HG02763 (cell line): ENCODE results near the gene ORAI3.

Experiments used
- ATAC-seq: cut with Tn5 transposase; IDR thresholded peaks from one replicate; pipeline ENCODE4 v1.9.1; 2021; ENCODE audit warnings: mild to moderate bottlenecking, moderate library complexity; ENCODE audit not compliant: unreplicated experiment

Gene ORAI3

DNA sequence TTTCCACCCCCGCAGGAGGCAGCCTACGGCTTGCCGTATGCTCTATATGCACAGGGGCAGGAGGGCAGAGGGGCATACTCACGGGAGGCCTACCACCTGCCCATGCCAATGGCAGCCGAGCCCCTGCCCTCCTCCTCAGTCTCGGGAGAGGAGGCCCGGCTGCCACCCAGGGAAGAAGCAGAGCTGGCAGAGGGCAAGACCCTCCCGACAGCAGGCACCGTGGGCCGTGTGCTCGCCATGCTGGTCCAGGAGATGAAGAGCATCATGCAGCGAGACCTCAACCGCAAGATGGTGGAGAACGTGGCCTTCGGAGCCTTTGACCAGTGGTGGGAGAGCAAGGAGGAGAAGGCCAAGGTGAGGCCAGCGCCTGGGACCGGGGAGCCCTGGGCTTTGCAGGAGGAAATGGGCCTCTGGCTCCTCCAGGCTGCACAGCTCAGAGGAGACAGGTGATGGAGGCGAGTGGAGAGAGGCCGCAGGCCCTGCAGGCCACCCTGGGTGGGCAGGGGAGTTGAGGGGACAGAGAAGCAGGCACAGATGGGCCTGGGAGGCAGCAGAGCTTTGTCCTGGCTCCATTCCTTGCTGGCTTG is 17.3 kb downstream of the ORAI3 start:
- ATAC-seq: no peak

DNA sequence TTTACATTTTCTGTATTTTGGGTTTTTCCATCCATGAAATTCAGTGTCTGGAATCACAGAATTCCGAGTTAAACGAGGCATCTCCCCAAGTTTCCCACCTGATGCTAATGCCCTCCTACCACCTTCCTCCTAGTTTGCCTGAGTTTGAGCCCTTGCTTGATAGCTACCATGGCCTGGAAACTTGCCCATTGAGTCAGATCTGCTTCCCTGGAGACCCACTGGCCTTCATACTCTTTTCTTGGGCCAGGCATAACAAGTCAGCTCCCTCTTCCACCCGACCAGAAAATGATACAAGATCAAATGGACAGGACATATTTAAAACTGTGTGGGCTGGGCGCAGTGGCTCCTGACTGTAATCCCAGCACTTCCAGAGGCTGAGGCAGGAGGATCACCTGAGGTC is 18.9 kb downstream of the ORAI3 start:
- no peak for ATAC-seq

DNA sequence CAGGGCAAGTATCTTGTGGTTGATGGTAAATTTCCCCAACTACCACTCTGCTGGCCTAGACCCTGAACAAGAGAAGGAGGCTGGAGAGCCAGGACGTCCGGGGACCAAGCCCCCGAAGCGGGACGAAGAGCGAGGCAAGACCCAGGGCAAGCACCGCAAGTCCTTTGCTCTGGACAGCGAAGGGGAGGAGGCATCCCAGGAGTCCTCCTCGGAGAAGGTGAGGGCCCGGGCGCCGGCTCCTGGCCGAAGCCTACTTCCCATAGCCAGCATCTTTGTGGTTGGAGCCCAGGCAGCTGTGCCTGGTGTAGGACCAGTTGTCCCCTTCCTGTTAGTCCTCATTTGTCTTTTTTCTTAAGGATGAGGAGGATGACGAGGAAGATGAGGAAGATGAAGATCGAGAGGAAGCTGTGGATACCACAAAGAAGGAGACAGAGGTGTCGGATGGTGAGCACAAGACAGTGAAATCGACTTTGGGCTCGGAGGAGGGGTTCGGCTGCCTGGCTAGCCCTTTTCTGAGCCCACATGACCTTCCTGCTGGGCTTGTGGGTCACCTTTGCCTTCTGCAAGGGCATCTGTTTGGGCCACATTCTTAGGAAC is 20.5 kb downstream of the ORAI3 start:
- no peak for ATAC-seq

DNA sequence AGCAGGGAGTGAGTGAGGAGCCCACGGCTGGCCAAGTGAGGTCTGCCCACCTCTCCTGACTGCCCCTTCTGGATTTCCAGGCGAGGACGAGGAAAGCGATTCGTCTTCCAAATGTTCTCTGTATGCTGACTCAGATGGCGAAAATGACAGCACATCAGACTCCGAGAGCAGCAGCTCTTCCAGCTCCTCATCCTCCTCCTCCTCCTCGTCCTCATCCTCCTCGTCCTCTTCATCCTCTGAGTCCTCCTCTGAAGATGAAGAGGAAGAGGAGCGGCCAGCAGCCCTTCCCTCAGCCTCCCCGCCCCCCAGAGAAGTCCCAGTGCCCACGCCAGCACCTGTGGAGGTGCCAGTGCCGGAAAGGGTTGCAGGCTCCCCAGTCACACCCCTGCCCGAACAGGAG is 22.4 kb downstream of the ORAI3 start:
- ATAC-seq: no peak

DNA sequence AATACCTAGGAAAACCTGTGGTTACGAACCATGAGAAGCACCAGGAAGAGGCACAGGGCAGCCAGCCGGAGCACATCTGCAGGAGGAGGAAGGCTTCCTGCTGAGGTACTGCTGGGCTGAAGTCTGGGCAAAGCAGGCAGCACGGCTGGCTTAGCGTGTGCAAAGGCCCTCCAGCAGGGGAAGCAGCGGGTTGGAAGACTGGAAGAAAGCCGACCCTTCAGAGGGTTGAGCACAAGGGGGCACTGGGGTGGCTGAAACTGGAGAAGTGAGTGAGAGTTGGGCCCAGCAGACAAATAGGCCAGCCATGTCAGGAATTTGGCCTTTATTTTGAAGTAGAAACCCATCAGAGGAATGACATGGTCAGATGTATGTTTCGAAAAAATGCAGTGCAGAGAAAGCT is 24.0 kb downstream of the ORAI3 start:
- no peak for ATAC-seq

DNA sequence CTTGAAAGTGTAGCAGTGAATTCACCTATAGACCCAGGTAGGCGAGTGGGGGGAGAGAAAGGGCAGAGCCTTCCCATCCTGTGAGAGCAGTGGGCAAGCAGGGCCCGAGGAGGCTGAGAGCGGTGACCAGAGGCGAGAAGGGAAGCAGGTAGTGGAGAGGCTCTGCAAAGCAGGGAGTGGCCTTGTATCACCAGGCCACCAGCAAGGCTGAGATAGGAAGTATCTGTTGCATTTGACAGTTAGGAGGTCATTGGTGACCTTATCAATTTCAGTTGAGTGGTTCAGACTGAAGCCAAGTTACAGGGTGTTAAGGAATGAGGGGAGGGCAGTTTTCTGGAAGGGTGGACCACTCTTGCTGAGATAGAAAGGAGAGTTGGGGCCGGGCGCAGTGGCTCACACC is 25.5 kb downstream of the ORAI3 start:
- ATAC-seq: no peak

DNA sequence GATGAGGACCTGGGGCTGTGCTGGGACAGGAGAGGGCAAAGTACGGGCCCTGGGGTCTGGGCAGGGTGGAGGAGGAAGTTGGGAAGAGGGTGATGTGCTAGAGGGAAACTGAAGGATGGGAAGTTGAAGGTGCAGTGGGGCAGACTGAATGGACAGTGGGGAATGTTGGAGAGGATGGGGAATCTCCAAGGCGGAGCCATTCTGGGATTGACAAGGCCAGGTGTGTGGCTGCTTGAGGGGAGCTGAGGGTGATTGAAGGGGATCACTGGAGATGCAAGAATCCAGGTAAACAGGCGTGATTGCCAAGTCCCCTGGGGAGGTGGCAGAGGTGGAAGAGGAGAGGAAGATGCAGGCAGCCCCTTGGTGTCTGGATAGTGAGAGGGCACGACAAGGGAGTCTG is 27.6 kb downstream of the ORAI3 start:
- ATAC-seq: no peak

DNA sequence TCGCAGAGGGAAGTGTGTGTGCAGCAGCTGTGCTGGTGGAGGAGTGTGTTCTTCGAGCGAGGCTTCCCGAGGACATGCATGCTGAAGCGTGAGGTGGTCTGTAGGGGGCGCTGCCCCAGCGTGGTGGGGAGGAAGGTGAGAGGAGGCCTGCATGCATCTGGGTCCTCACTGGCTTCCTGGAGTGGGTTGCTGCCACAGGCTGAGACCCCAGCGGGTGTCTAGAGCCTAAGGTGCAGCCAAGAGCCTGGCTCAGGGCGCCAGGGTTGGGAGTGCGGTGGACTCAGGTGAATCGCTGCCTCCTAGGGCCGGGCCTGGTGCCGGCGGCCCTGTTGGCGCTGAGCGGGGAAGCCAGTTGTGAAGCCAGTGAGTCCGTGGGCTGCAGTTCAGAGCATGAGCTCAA is 28.6 kb downstream of the ORAI3 start:
- no peak for ATAC-seq

DNA sequence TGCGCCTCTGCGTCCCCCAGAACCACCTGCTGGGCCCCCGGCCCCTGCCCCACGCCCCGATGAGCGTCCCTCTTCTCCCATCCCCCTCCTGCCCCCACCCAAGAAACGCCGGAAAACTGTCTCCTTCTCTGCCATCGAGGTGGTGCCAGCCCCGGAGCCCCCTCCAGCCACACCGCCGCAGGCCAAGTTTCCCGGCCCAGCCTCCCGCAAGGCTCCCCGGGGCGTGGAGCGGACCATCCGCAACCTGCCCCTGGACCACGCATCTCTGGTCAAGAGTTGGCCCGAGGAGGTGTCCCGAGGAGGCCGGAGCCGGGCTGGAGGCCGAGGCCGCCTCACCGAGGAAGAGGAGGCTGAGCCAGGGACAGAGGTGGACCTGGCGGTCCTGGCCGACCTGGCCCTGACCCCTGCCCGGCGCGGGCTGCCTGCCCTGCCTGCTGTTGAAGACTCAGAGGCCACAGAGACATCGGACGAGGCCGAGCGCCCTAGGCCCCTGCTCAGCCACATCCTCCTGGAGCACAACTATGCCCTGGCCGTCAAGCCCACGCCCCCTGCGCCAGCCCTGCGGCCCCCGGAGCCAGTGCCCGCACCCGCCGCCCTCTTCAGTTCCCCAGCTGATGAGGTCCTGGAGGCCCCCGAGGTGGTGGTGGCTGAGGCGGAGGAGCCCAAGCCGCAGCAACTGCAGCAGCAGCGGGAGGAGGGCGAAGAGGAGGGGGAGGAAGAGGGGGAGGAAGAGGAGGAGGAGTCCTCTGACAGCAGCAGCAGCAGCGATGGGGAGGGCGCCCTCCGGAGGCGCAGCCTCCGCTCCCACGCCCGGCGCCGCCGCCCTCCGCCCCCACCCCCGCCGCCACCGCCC is 30.5 kb downstream of the ORAI3 start:
- ATAC-seq: no peak

DNA sequence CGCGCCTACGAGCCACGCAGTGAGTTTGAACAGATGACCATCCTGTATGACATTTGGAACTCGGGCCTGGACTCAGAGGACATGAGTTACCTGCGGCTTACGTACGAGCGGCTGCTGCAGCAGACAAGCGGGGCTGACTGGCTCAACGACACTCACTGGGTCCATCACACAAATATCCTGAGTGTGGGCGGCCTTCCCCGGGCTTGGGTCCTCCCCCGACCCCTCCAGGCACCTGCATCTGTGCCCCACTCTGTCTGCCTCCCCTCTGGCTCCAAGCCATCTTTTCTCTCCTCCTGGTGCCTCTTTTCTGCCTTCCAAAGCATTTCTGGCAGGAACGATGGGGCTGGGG is 31.1 kb downstream of the ORAI3 start:
- ATAC-seq: no peak

DNA sequence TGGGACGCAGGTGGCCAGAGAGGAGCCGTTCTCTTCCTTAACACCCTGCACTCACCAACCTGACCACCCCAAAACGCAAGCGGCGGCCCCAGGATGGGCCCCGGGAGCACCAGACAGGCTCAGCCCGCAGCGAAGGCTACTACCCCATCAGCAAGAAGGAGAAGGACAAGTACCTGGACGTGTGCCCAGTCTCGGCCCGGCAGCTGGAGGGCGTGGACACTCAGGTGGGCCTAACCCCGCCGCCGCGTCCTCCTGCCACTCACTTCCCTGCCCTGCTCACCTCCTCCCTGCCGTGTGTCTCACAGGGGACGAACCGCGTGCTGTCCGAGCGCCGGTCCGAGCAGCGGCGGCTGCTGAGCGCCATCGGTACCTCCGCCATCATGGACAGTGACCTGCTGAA is 31.6 kb downstream of the ORAI3 start:
- no peak for ATAC-seq

DNA sequence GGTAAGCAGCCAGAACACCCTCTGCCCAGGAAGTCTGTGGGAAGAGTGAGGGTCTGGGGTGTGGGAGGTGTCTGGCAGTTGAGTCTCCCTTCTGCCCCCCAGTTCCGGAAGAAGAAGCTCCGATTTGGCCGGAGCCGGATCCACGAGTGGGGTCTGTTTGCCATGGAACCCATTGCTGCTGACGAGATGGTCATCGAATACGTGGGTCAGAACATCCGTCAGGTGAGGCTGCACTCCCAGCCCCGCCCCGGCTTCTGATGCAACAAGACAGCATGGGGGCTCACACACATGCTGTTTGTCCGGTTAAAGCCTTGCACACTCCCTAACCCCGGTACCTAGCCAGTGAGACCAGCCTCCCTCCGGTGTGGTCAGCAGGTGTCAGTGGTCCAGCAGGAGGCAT is 32.1 kb downstream of the ORAI3 start:
- ATAC-seq: no peak

DNA sequence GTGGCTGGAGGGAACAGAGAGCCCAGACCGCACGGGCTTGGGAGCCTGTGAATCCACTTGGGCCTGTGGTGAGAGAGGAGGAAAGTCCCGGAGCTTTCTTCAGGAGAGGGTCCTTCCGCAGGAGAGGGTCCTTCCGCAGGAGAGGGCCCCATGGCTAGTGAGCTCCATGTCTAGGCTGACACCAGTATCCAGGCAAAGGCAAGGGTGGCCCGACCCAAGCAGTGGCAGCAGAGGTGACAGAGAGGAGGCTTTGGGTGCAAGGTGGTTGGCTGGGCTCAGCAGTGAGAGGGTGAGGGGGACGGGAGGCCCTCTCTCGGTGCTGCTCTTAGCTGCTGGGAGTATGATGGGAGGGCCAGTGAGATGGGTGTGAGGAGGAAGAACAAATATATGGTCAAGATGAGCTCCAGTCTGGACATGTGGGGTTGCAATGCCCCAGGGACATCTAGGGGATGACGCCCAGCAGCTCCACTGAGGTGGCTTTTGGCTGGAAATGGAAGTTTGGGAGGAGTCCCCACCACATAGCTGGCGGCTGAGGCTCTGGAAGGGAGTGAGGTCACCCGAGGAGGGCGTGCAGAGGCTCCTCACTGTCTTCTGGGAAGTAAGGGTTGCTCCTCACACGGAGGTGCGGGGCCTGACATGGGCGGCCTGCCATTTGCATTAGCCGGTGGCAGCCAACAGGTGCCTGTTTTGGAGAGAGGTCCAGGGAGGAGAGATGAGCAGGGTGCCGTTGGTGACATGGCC is 33.9 kb downstream of the ORAI3 start:
- ATAC-seq: no peak

DNA sequence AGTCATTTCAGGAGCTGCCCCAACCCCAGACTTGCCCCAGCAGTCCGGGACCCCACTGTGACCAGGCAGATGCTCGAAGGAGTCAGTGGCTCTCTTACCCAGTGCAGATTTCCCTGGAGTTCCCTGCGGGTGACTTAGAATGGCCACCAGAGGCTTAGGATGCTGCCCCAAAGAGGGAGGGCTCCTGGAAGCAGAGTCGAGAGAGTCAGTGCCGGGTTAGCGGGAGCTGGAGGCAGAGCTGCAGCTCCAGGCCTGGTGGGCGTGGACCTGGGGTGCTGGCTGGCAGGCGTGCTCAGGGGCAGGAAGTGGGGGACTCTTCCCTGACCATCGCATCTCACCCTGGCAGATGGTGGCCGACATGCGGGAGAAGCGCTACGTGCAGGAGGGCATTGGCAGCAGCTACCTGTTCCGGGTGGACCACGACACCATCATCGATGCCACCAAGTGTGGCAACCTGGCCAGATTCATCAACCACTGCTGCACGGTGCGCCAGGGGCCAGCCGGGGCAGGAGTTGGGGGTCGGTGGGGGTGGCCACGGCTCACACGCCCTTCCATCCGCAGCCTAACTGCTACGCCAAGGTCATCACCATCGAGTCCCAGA is 34.5 kb downstream of the ORAI3 start:
- ATAC-seq: no peak

DNA sequence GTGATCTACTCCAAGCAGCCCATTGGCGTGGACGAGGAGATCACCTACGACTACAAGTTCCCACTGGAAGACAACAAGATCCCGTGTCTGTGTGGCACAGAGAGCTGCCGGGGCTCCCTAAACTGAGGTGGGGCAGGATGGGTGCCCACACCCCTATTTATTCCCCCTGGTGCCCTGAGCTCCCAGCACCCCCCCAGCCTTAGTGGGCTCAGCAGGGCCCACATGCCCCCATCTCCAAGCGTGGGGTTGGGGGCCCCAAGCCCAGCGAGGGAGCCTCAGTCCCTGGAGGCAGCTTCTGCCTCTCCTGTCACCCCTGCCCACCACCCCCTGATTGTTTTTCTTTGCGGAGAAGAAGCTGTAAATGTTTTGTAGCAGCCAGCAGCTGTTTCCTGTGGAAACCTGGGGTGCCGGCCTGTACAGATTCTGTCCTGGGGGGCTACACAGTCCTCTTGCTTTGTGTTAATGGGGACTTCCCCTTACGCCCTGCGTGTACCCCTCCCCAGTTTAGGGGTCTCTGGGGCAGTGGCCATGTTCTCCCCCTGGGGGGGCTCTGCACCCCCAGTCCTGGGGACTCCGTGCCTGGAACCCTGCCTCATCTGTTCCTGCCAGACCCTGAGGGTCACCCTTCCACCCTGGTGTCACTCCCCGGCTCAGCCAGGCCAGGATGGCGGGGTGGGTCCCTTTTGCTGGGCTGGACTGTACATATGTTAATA is 35.2 kb downstream of the ORAI3 start:
- ATAC-seq: no peak

DNA sequence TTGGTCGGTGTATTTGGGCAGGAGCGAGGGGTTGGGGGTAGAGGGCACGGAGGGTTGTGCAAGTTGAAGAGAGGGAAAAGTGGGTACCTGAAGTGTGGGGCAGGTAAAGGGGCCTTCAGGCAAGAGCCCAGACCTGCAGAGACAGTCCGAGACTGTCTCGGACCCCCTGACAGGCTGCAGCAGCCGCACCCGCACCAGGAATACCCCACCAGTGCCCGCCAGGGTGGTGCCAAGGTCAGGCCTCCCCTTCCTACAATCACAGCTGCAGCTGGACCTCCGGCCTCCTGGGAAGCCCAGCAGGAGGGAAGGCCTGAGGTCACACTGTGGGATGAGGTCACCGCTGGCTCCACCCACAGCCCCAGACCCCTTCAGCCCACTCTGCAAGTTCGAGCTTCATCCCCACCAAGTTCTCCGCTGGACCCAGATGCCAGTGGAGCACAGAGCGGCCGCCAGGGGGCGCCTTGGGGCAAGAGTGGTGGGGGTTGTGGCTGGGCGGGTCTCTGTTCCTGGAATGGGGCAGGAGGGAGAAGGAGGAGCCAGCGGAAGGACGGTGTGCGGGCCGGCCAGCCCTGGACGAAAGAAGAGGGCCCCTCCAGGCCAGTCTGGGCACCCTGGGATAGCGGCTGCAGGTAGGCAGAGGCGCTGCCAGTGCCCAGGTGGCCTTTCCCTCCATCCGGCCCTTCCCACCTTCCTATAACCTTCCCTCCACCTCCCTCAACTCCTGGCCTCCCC is 36.0 kb downstream of the ORAI3 start, which contains the start of gene HSD3B7:
Gene HSD3B7 (plus strand): TSS at position 539 of the 732 bp plus-strand sequence. CDS start 452 bp downstream, outside the sequence.
- ATAC-seq: peak; percentile 41

DNA sequence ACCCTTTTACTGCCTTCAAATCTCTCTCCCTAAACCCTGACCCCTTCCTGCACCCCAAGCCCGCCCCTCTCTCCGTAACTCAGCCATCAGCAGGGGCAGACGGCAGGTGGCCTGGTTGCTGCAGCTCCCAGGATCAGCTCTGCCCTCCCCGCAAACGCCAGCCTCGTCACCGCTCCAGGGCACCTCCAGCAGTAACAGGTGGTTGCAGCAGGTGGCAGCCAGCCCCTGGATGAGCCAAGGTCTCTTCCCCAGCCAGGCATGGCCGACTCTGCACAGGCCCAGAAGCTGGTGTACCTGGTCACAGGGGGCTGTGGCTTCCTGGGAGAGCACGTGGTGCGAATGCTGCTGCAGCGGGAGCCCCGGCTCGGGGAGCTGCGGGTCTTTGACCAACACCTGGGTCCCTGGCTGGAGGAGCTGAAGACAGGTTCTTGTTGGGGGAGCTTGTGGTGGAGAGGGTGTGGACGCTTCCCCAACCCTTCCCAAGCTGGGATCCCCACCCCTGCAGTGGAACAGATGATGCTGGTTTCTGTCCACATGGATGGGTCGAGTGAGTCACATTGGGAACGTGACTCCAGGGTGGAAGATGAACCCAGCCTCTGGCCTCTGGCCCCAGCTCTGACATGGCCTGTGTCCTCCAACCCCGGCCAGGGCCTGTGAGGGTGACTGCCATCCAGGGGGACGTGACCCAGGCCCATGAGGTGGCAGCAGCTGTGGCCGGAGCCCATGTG is 36.7 kb downstream of the ORAI3 start:
- ATAC-seq: no peak

DNA sequence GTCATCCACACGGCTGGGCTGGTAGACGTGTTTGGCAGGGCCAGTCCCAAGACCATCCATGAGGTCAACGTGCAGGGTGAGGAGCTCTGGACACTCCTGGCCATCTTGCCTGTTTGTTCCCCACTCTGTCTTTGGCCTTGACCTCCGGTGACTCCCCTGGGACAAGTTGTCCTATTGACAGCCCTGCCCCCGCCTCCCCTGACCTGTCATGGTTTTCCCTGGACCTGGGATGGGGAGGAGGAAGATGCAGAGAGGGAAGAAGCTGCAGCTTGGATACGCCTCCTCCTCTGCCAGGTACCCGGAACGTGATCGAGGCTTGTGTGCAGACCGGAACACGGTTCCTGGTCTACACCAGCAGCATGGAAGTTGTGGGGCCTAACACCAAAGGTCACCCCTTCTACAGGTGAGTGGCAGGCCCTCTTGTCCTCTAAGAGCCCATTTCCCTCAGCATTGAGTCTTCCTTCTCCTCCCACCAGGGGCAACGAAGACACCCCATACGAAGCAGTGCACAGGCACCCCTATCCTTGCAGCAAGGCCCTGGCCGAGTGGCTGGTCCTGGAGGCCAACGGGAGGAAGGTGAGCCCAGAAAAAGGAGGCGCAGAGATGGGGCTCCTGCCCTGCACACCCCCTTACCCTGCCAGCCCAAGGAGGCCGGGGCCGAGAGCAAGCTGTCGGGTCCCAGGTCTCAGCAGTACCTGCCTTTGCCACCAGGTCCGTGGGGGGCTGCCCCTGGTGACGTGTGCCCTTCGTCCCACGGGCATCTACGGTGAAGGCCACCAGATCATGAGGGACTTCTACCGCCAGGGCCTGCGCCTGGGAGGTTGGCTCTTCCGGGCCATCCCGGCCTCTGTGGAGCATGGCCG is 37.5 kb downstream of the ORAI3 start:
- ATAC-seq: no peak
